Caco-2 (cell line): ENCODE data around the gene AFF1. TPM values are rescaled to one million over a fixed set of nuclear protein-coding genes. Genes with fewer than 3 reads are reported as not detected.

ENCODE experiments used
- BruUV-seq: library from RNA; stranded (reverse); fragments of 400-500 nt; replicated peaks from 2 replicates; lab custom pipeline; 2021; lab: Mats Ljungman, UMichigan
- CTCF ChIA-PET: fragments of 300-600 bp; sonication (Branson Sonifier 250); formaldehyde crosslinking; loops from one replicate; lab custom pipeline; 2022; ENCODE audit warnings: antibody characterized with exemption; lab: Charles Lee
- POLR2A ChIA-PET: fragments of 300-600 bp; sonication (Branson Sonifier 250); formaldehyde crosslinking; loops from one replicate; lab custom pipeline; 2022; ENCODE audit warnings: antibody characterized with exemption; lab: Charles Lee
- DNase-seq, 2 experiments: peaks; one replicate each; pipeline versions ENCODE4 v3.0.0 to v3.0.0-alpha.2; 2020 to 2022
- H3K27me3 ChIP-seq: replicated peaks from 2 replicates; pipeline ENCODE4 v1.6.0; 2011; ENCODE audit warnings: low read length; ENCODE audit not compliant: control insufficient read depth, insufficient read depth
- H3K36me3 ChIP-seq: 2 replicates; pipeline ENCODE4 v1.5.1; 2011; ENCODE audit warnings: low read length; ENCODE audit not compliant: control insufficient read depth, insufficient read depth
- H3K4me1 ChIP-seq: fragments of 250-450 bp; sonication (Bioruptor Pico); 2 replicates; pipeline ENCODE4 v1.5.1; 2020; ENCODE audit warnings: mild to moderate bottlenecking
- H3K4me3 ChIP-seq: 2 replicates; pipeline ENCODE4 v1.5.1; 2011; ENCODE audit warnings: low read depth, mild to moderate bottlenecking, control low read depth, low read length
- H3K9me3 ChIP-seq: fragments of 250-450 bp; sonication (Bioruptor Pico); 2 replicates; pipeline ENCODE4 v1.5.1; 2020; ENCODE audit warnings: mild to moderate bottlenecking, moderate library complexity
- H3K27ac Mint-ChIP-seq: one replicate; pipeline ENCODE4 v1.8.0; 2022; ENCODE audit warnings: mixed read lengths; ENCODE audit not compliant: unreplicated experiment
- H3K27me3 Mint-ChIP-seq: one replicate; pipeline ENCODE4 v1.8.0; 2022; ENCODE audit warnings: mixed read lengths; ENCODE audit not compliant: insufficient read depth, unreplicated experiment
- H3K36me3 Mint-ChIP-seq: one replicate; pipeline ENCODE4 v1.8.0; 2022; ENCODE audit warnings: mild to moderate bottlenecking, mixed read lengths; ENCODE audit not compliant: insufficient read depth, unreplicated experiment
- H3K4me1 Mint-ChIP-seq: one replicate; pipeline ENCODE4 v1.8.0; 2022; ENCODE audit warnings: low read depth, mixed read lengths; ENCODE audit not compliant: unreplicated experiment
- H3K4me3 Mint-ChIP-seq: one replicate; pipeline ENCODE4 v1.8.0; 2022; ENCODE audit warnings: mild to moderate bottlenecking, moderate library complexity, mixed read lengths; ENCODE audit not compliant: unreplicated experiment
- H3K9me3 Mint-ChIP-seq: one replicate; pipeline ENCODE4 v1.8.0; 2022; ENCODE audit warnings: mixed read lengths; ENCODE audit not compliant: unreplicated experiment
- CTCF ChIP-seq, 2 experiments: fragments of 200-600 bp in 1 of 2; IDR thresholded peaks; 1 replicate in 1 of 2; 2 replicates in 1 of 2; pipeline versions ENCODE4 v1.5.1 to v1.8.0; 2011 to 2022; ENCODE audit warnings: antibody characterized with exemption in 1 of 2, control low read depth in 1 of 2, inconsistent platforms in 1 of 2, low read depth in 1 of 2, low read length in 1 of 2, mild to moderate bottlenecking in 1 of 2, moderate library complexity in 1 of 2; ENCODE audit not compliant: insufficient read depth in 1 of 2, severe bottlenecking in 1 of 2, unreplicated experiment in 1 of 2
- intact Hi-C: fragments of 100-400 bp; cut with micrococcal nuclease; formaldehyde crosslinking; loops from one replicate; pipeline ENCODE4 v1.10.0; 2022; ENCODE audit not compliant: unreplicated experiment
- total RNA-seq: library from RNA; stranded (reverse); gene quantifications from 2 replicates; pipeline ENCODE4 v1.2.3, GENCODE V29; 2022

The AFF1 gene
- total RNA-seq, 1 experiment from 2014 or later, result 48.3 TPM

GRCh38 chr4:87009095-87009648 lies 74.4 kb downstream of the AFF1 start:
- no TSS peak for BruUV-seq
- H3K4me3 ChIP-seq, result no peak overlapping the region
- H3K4me3 Mint-ChIP-seq, result peak overlapping the region; percentile 2
- TF ChIP-seq CTCF (IDR thresholded peaks at IDR 0.05; ENCODE audit: insufficient read depth in 1 of 2, low read depth in 1 of 2, low read length in 1 of 2, severe bottlenecking in 1 of 2, unreplicated experiment in 1 of 2), result no peak
- peaks cover 57% of the 10 kb centered on the region for H3K4me1 ChIP-seq
- DNase-seq, result no peak
- no peaks in the 10 kb centered on the region for H3K9me3 Mint-ChIP-seq
- POLR2A ChIA-PET, result interaction anchor here (0.5 kb wide), 1 partner anchor 95 kb away, joined by 6 read pairs; no protein-coding TSS in a partner anchor
- peaks cover 18% of the 10 kb centered on the region for H3K36me3 Mint-ChIP-seq
- no peaks in the 10 kb centered on the region for H3K9me3 ChIP-seq
- no peaks in the 10 kb centered on the region for H3K36me3 ChIP-seq
- H3K27me3 Mint-ChIP-seq, result no peaks in the 10 kb centered on the region
- intact Hi-C loops, result no loop called here
- no peak overlapping the region for H3K27ac Mint-ChIP-seq
- H3K4me1 Mint-ChIP-seq, result peaks cover 18% of the 10 kb centered on the region
- no peaks in the 10 kb centered on the region for H3K27me3 ChIP-seq
- CTCF ChIA-PET, result interaction anchor here (1.3 kb wide), 1 partner anchor 86 kb away, joined by 3 read pairs; no protein-coding TSS in a partner anchor

- Mint-ChIP-seq H3K4me1 (peaks cover 18% of the 10 kb centered on the region), H3K36me3 (peaks cover 18% of the 10 kb centered on the region), H3K4me3 (no peak overlapping the region), H3K27ac (no peak overlapping the region), H3K27me3 (no peaks in the 10 kb centered on the region), H3K9me3 (no peaks in the 10 kb centered on the region)
- POLR2A ChIA-PET, result no interaction called here
- CTCF ChIA-PET, result interaction anchor here (1.3 to 1.8 kb wide), 2 partner anchors 83 to 88 kb away, joined by 3 to 10 read pairs; no protein-coding TSS in a partner anchor
- no peaks in the 10 kb centered on the region for H3K36me3 ChIP-seq
- intact Hi-C loops, result no loop called here
- H3K9me3 ChIP-seq, result no peaks in the 10 kb centered on the region
- DNase-seq, result no peak
- H3K4me1 ChIP-seq, result peaks cover 66% of the 10 kb centered on the region
- H3K27me3 ChIP-seq, result no peaks in the 10 kb centered on the region
- no TSS peak for BruUV-seq
- TF ChIP-seq CTCF (IDR thresholded peaks at IDR 0.05; ENCODE audit: insufficient read depth in 1 of 2, low read depth in 1 of 2, low read length in 1 of 2, severe bottlenecking in 1 of 2, unreplicated experiment in 1 of 2), result no peak
- H3K4me3 ChIP-seq, result no peak overlapping the region
Measured at GRCh38 chr4:87010192-87010591, 75.4 kb downstream of the AFF1 start.

GRCh38 chr4:87011340-87012034 lies 76.7 kb downstream of the AFF1 start:
- TF ChIP-seq CTCF (IDR thresholded peaks at IDR 0.05; ENCODE audit: insufficient read depth in 1 of 2, low read depth in 1 of 2, low read length in 1 of 2, severe bottlenecking in 1 of 2, unreplicated experiment in 1 of 2), result no peak
- POLR2A ChIA-PET, result interaction anchor here (0.7 to 1.5 kb wide), 3 partner anchors 9 to 77 kb away, joined by 4 to 12 read pairs (median 5); partner anchors contain the start of gene AFF1
- no peak overlapping the region for H3K27ac Mint-ChIP-seq

More at GRCh38 chr4:87011340-87012034, 76.7 kb downstream of the AFF1 start:
- Histone ChIP-seq H3K4me1 (peaks cover 71% of the 10 kb centered on the region), H3K9me3 (no peaks in the 10 kb centered on the region), H3K27me3 (no peaks in the 10 kb centered on the region), H3K4me3 (no peak overlapping the region), H3K36me3 (no peaks in the 10 kb centered on the region)
- CTCF ChIA-PET, result interaction anchor here (0.7 to 1.8 kb wide), 3 partner anchors 82 to 89 kb away, joined by 3 to 10 read pairs (median 6); no protein-coding TSS in a partner anchor
- Mint-ChIP-seq H3K27me3 (no peaks in the 10 kb centered on the region), H3K9me3 (no peaks in the 10 kb centered on the region), H3K36me3 (peaks cover 17% of the 10 kb centered on the region), H3K4me3 (peak overlapping the region; percentile 42), H3K4me1 (peaks cover 23% of the 10 kb centered on the region)
- BruUV-seq, result no TSS peak
- intact Hi-C loops, result loop anchor here (1.0 kb wide), 2 partner anchors 14 to 78 kb away; no protein-coding TSS in a partner anchor
- DNase-seq, result no peak
